Gastroesophageal sphincter (tissue), 3 donors: Measurements from ENCODE around the gene USP15.

Experiments used
- CTCF ChIP-seq, 4 experiments: fragments of 200-600 bp in 2 of 4; fragments of 450-650 bp in 2 of 4; sonication (generic) in 1 of 4; IDR thresholded peaks; one replicate each; pipeline ENCODE4 v1.5.1; 2017 to 2019; ENCODE audit warnings: antibody characterized with exemption in 4 of 4, mild to moderate bottlenecking in 2 of 4, moderate library complexity in 2 of 4
- EP300 ChIP-seq: sonication (generic); formaldehyde crosslinking; IDR thresholded peaks from one replicate; pipeline ENCODE4 v1.6.1; 2017; ENCODE audit warnings: antibody characterized with exemption, mild to moderate bottlenecking
- POLR2AphosphoS5 ChIP-seq: sonication (generic); formaldehyde crosslinking; IDR thresholded peaks from one replicate; pipeline ENCODE4 v1.6.1; 2017; ENCODE audit warnings: antibody characterized with exemption

- TF ChIP-seq CTCF (IDR thresholded peaks at IDR 0.05) = no peak
- no peak for TF ChIP-seq EP300
- no peak for TF ChIP-seq POLR2AphosphoS5
Observed at GRCh38 chr12:62230652-62231051, 29.6 kb upstream of the USP15 start.
